ACC112 (cell line): ENCODE data around the gene R3HDML.

Experiments
- H2AFZ ChIP-seq: fragments of 200-600 bp; sonication (generic); one replicate; pipeline ENCODE4 v1.6.0; 2017; ENCODE audit warnings: antibody characterized with exemption, low read length; ENCODE audit not compliant: unreplicated experiment
- H3K27ac ChIP-seq: fragments of 200-600 bp; sonication (generic); 2 replicates; pipeline ENCODE4 v1.5.1; 2014; ENCODE audit warnings: low read depth, mild to moderate bottlenecking, antibody characterized with exemption, low read length, moderate library complexity
- H3K27me3 ChIP-seq: fragments of 200-600 bp; sonication (generic); 2 replicates; pipeline ENCODE4 v1.6.1; 2014; ENCODE audit warnings: mild to moderate bottlenecking, antibody characterized with exemption, low read length, moderate library complexity, mixed read lengths; ENCODE audit not compliant: insufficient read depth
- H3K36me3 ChIP-seq: fragments of 200-600 bp; sonication (generic); 2 replicates; pipeline ENCODE4 v1.6.1; 2016; ENCODE audit warnings: mild to moderate bottlenecking, antibody characterized with exemption, low read length, moderate library complexity, mixed read lengths; ENCODE audit not compliant: insufficient read depth
- H3K4me1 ChIP-seq: fragments of 200-600 bp; sonication (generic); one replicate; pipeline ENCODE4 v1.6.1; 2016; ENCODE audit warnings: low read length, mixed read lengths; ENCODE audit not compliant: insufficient read depth, unreplicated experiment, control insufficient read depth
- H3K4me3 ChIP-seq: fragments of 200-600 bp; sonication (generic); 2 replicates; pipeline ENCODE4 v1.5.1; 2014; ENCODE audit warnings: mild to moderate bottlenecking, low read depth, low read length
- H3K79me2 ChIP-seq: fragments of 200-600 bp; sonication (generic); one replicate; pipeline ENCODE4 v1.6.0; 2016; ENCODE audit warnings: low read length; ENCODE audit not compliant: control insufficient read depth, unreplicated experiment, insufficient read depth

The R3HDML gene

GRCh38 chr20:44348168-44348659 lies 11.4 kb downstream of the R3HDML start:
- 0 out of 2 replicates have a peak, but pooled peaks cover 4% of the 10 kb centered on the region for H3K27me3 ChIP-seq
- H3K36me3 ChIP-seq: no peaks in the 10 kb centered on the region
- no peaks in the 10 kb centered on the region for H3K79me2 ChIP-seq
- no peak overlapping the region for H2AFZ ChIP-seq
- H3K27ac ChIP-seq: no peak overlapping the region
- no peak overlapping the region for H3K4me3 ChIP-seq
- no peaks in the 10 kb centered on the region for H3K4me1 ChIP-seq

- no peak overlapping the region for H3K27ac ChIP-seq
- no peak overlapping the region for H2AFZ ChIP-seq
- H3K36me3 ChIP-seq: no peaks in the 10 kb centered on the region
- no peaks in the 10 kb centered on the region for H3K79me2 ChIP-seq
- no peak overlapping the region for H3K4me3 ChIP-seq
- no peaks in the 10 kb centered on the region for H3K4me1 ChIP-seq
- 0 out of 2 replicates have a peak, but pooled peaks cover 4% of the 10 kb centered on the region for H3K27me3 ChIP-seq
Measured at GRCh38 chr20:44349349-44349748, 12.5 kb downstream of the R3HDML start.

GRCh38 chr20:44350567-44350966 lies 13.7 kb downstream of the R3HDML start:
- H3K4me1 ChIP-seq: no peaks in the 10 kb centered on the region
- no peaks in the 10 kb centered on the region for H3K79me2 ChIP-seq
- no peaks in the 10 kb centered on the region for H3K36me3 ChIP-seq
- H3K27ac ChIP-seq: no peak overlapping the region
- no peak overlapping the region for H2AFZ ChIP-seq
- H3K4me3 ChIP-seq: no peak overlapping the region
- H3K27me3 ChIP-seq: 0 out of 2 replicates have a peak, but pooled peaks cover 4% of the 10 kb centered on the region

GRCh38 chr20:44354979-44355497 lies 18.2 kb downstream of the R3HDML start:
- Histone ChIP-seq H3K36me3 (no peaks in the 10 kb centered on the region), H3K79me2 (no peaks in the 10 kb centered on the region), H3K27me3 (peaks cover 42% of the 10 kb centered on the region), H2AFZ (no peak overlapping the region), H3K4me1 (no peaks in the 10 kb centered on the region), H3K4me3 (no peak overlapping the region), H3K27ac (no peak overlapping the region)

GRCh38 chr20:44355498-44356352 lies 18.9 kb downstream of the R3HDML start, which contains the start of gene HNF4A:
TSS of gene HNF4A (plus strand) at chr20:44355699. CDS start at chr20:44355805, 106 bp downstream.
- no peak within 1 kb of the TSS for H3K27ac ChIP-seq
- no peak within 1 kb of the TSS for H2AFZ ChIP-seq
- no peaks in the 10 kb centered on the region for H3K4me1 ChIP-seq
- H3K27me3 ChIP-seq: peaks cover 47% of the 10 kb centered on the region
- H3K79me2 ChIP-seq: no peaks in the 10 kb centered on the region
- H3K4me3 ChIP-seq: no peak within 1 kb of the TSS
- H3K36me3 ChIP-seq: no peaks in the 10 kb centered on the region

- Histone ChIP-seq H3K27ac (no peak overlapping the region), H3K79me2 (no peaks in the 10 kb centered on the region), H3K4me3 (no peak overlapping the region), H3K4me1 (no peaks in the 10 kb centered on the region), H3K36me3 (no peaks in the 10 kb centered on the region), H3K27me3 (peaks cover 48% of the 10 kb centered on the region), H2AFZ (no peak overlapping the region)
Measured at GRCh38 chr20:44356353-44356723, 19.5 kb downstream of the R3HDML start.

- Histone ChIP-seq H3K27me3 (peaks cover 48% of the 10 kb centered on the region), H2AFZ (no peak overlapping the region), H3K27ac (no peak overlapping the region), H3K79me2 (no peaks in the 10 kb centered on the region), H3K4me3 (no peak overlapping the region), H3K4me1 (no peaks in the 10 kb centered on the region), H3K36me3 (no peaks in the 10 kb centered on the region)
Measured at GRCh38 chr20:44357020-44357419, 20.2 kb downstream of the R3HDML start.

- no peaks in the 10 kb centered on the region for H3K36me3 ChIP-seq
- peaks cover 44% of the 10 kb centered on the region for H3K27me3 ChIP-seq
- no peak overlapping the region for H2AFZ ChIP-seq
- H3K4me3 ChIP-seq: no peak overlapping the region
- no peaks in the 10 kb centered on the region for H3K4me1 ChIP-seq
- no peaks in the 10 kb centered on the region for H3K79me2 ChIP-seq
- no peak overlapping the region for H3K27ac ChIP-seq
Measured at GRCh38 chr20:44357555-44358125, 20.8 kb downstream of the R3HDML start.

GRCh38 chr20:44358776-44359175 lies 21.9 kb downstream of the R3HDML start:
- H3K36me3 ChIP-seq: no peaks in the 10 kb centered on the region
- H3K4me1 ChIP-seq: no peaks in the 10 kb centered on the region
- H2AFZ ChIP-seq: no peak overlapping the region
- H3K79me2 ChIP-seq: no peaks in the 10 kb centered on the region
- no peak overlapping the region for H3K4me3 ChIP-seq
- no peak overlapping the region for H3K27ac ChIP-seq
- peaks cover 44% of the 10 kb centered on the region for H3K27me3 ChIP-seq

GRCh38 chr20:44360221-44360620 lies 23.4 kb downstream of the R3HDML start:
- no peaks in the 10 kb centered on the region for H3K4me1 ChIP-seq
- H2AFZ ChIP-seq: no peak overlapping the region
- no peaks in the 10 kb centered on the region for H3K79me2 ChIP-seq
- H3K4me3 ChIP-seq: no peak overlapping the region
- H3K27me3 ChIP-seq: peaks cover 44% of the 10 kb centered on the region
- H3K36me3 ChIP-seq: no peaks in the 10 kb centered on the region
- no peak overlapping the region for H3K27ac ChIP-seq
